H1 (cell line): ENCODE measurements around the gene KDM8. TPM values are rescaled to one million over a fixed set of nuclear protein-coding genes. Genes with fewer than 3 reads are reported as not detected.

Source experiments
- RXRA ChIP-seq: IDR thresholded peaks from 2 replicates; pipeline ENCODE4 v1.6.1; 2011; ENCODE audit warnings: low read depth, mild to moderate bottlenecking, low read length, moderate library complexity; ENCODE audit not compliant: insufficient read depth
- SAP30 ChIP-seq: fragments of 300-600 bp; sonication (generic); IDR thresholded peaks from 2 replicates; pipeline ENCODE4 v1.7.1; 2012; ENCODE audit warnings: low read length, moderate library complexity, mild to moderate bottlenecking, inconsistent platforms; ENCODE audit not compliant: insufficient read depth, insufficient replicate concordance
- polyA plus RNA-seq, 7 experiments: library from polyadenylated mRNA; depleted of rRNA in 3 of 7; stranded (reverse) in 5 of 7; unstranded in 2 of 7; fragments of >200 nt in 5 of 7; fragments of 200-250 nt in 2 of 7; gene quantifications; 1 replicate in 5 of 7; 2 replicates in 1 of 7; 4 replicates in 1 of 7; pipeline versions ENCODE4 v1.2.1 to v1.2.3, GENCODE V29; 2011 to 2013; ENCODE audit warnings: missing spikeins in 2 of 7, mixed read lengths in 2 of 7
- total RNA-seq: library from RNA; stranded (reverse); fragmentation: NEBNext Ultra II Directional; extraction: Animal tissue kit (Norgen Biotek cat#: 25700); gene quantifications from 2 replicates; pipeline ENCODE4 v1.2.1, GENCODE V29; 2021

Gene KDM8
- total and polyA plus RNA-seq, 2 of the 8 experiments (the other 6 are each of a cell fraction or from before 2014, with no cell fraction given), result 10.3 to 12.8 TPM

DNA sequence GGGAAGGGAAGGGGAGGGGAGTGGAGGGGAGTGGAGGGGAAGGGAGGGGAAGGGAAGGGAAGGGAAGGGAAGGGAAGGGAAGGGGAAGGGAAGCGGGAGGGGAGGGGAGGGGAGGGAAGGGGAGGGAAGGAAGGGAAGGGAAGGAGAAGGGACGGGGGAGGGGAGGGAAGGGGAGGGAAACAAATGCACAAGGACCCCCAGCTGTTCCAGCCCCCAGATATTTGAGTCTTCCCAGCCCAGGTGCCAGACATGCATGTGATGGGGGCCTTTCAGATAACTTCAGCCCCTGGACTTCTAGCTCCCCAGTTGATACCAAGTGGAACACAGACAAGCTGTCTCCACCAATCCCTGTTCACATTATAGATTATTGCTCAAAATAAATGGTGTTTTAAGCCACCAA, 14.7 kb upstream of the KDM8 start (continued):
- TF ChIP-seq RXRA (no peak), SAP30 (no peak)
